OCI-LY7 (cell line): ENCODE data around the gene DARS1. TPM values are rescaled to one million over a fixed set of nuclear protein-coding genes. Genes with fewer than 3 reads are reported as not detected.

Experiments
- BruUV-seq: library from RNA; stranded (reverse); fragments of 400-500 nt; replicated peaks from 2 replicates; lab custom pipeline; 2021; lab: Mats Ljungman, UMichigan
- CTCF ChIA-PET: fragments of 300-600 bp; sonication (Branson Sonifier 250); formaldehyde crosslinking; loops from one replicate; lab custom pipeline; 2022; ENCODE audit warnings: antibody characterized with exemption; ENCODE audit not compliant: unreplicated experiment; lab: Charles Lee
- POLR2A ChIA-PET: fragments of 300-600 bp; sonication (Branson Sonifier 250); formaldehyde crosslinking; loops from one replicate; lab custom pipeline; 2022; ENCODE audit warnings: antibody characterized with exemption; lab: Charles Lee
- DNase-seq: peaks from one replicate; pipeline ENCODE4 v3.0.0-alpha.2; 2015; ENCODE audit warnings: low spot score
- H2AFZ ChIP-seq: fragments of 200-600 bp; sonication (generic), shearing (Covaris generic); 2 replicates; pipeline ENCODE4 v1.6.1; 2014; ENCODE audit warnings: mild to moderate bottlenecking, antibody characterized with exemption, low read length, moderate library complexity
- H3K27ac ChIP-seq: fragments of 200-600 bp; sonication (generic); 2 replicates; pipeline ENCODE4 v1.5.1; 2014; ENCODE audit warnings: mixed run types, low read depth, mild to moderate bottlenecking, moderate library complexity, low read length, inconsistent platforms; ENCODE audit not compliant: poor library complexity, severe bottlenecking
- H3K36me3 ChIP-seq: fragments of 200-600 bp; sonication (generic); 2 replicates; pipeline ENCODE4 v1.6.1; 2014; ENCODE audit warnings: mild to moderate bottlenecking, antibody characterized with exemption, low read length, moderate library complexity, mixed read lengths; ENCODE audit not compliant: insufficient read depth
- H3K4me1 ChIP-seq: fragments of 200-600 bp; sonication (generic); 2 replicates; pipeline ENCODE4 v1.5.1; 2014; ENCODE audit warnings: mild to moderate bottlenecking, low read length; ENCODE audit not compliant: insufficient read depth, poor library complexity, severe bottlenecking
- H3K4me2 ChIP-seq: fragments of 200-600 bp; sonication (generic); 2 replicates; pipeline ENCODE4 v1.6.1; 2014; ENCODE audit warnings: mild to moderate bottlenecking, low read length
- H3K4me3 ChIP-seq: fragments of 200-600 bp; sonication (generic); 2 replicates; pipeline ENCODE4 v1.5.1; 2014; ENCODE audit warnings: mild to moderate bottlenecking, low read depth, low read length; ENCODE audit not compliant: poor library complexity, severe bottlenecking
- H3K79me2 ChIP-seq: fragments of 200-600 bp; sonication (generic); 2 replicates; pipeline ENCODE4 v1.6.1; 2016; ENCODE audit warnings: low read depth, mild to moderate bottlenecking, low read length, moderate library complexity, mixed read lengths; ENCODE audit not compliant: insufficient read depth
- H3K9me2 ChIP-seq: fragments of 200-600 bp; sonication (generic); 2 replicates; pipeline ENCODE4 v1.6.1; 2016; ENCODE audit warnings: mild to moderate bottlenecking, low read length, mixed read lengths; ENCODE audit not compliant: insufficient read depth
- H3K9me3 ChIP-seq: fragments of 200-600 bp; sonication (generic); 2 replicates; pipeline ENCODE4 v1.6.1; 2014; ENCODE audit warnings: mild to moderate bottlenecking, mixed run types, low read length, mixed read lengths
- H4K20me1 ChIP-seq: fragments of 200-600 bp; sonication (generic); 2 replicates; pipeline ENCODE4 v1.6.1; 2014; ENCODE audit warnings: mild to moderate bottlenecking, antibody characterized with exemption, low read length, moderate library complexity, mixed read lengths; ENCODE audit not compliant: insufficient read depth
- CTCF ChIP-seq: fragments of 200-600 bp; sonication (generic); conservative IDR thresholded peaks from 2 replicates; pipeline ENCODE4 v1.5.1; 2014; ENCODE audit warnings: mild to moderate bottlenecking, antibody characterized with exemption, low read length, moderate library complexity, mixed read lengths
- EZH2phosphoT487 ChIP-seq: fragments of 200-600 bp; sonication (generic); IDR thresholded peaks from 2 replicates; pipeline ENCODE4 v1.6.1; 2018; ENCODE audit warnings: low read depth, borderline replicate concordance, mild to moderate bottlenecking, mixed run types, antibody characterized with exemption, low read length, moderate library complexity, mixed read lengths
- intact Hi-C: fragments of 100-400 bp; cut with micrococcal nuclease; formaldehyde crosslinking; loops from one replicate; pipeline ENCODE4 v1.10.0; 2022; ENCODE audit not compliant: unreplicated experiment
- total RNA-seq, 2 experiments: library from RNA; depleted of rRNA in 1 of 2; stranded (reverse); fragments of >200 nt in 1 of 2; shearing (Covaris generic) in 1 of 2; gene quantifications; 2 replicates each; pipeline ENCODE4 v1.2.3, GENCODE V29; 2014 to 2022

Gene DARS1
- total RNA-seq, 2 experiments from 2014 or later: 90.5 to 140 TPM

- no peaks in the 10 kb centered on the region for H3K9me2 ChIP-seq
- H3K27ac ChIP-seq: no peak overlapping the region
- POLR2A ChIA-PET: interaction anchor here (1.3 to 1.5 kb wide), 2 partner anchors 7 to 72 kb away, joined by 3 to 5 read pairs; no protein-coding TSS in a partner anchor
- BruUV-seq: no TSS peak
- peaks cover 73% of the 10 kb centered on the region for H3K36me3 ChIP-seq
- H3K4me3 ChIP-seq: no peak overlapping the region
- intact Hi-C loops: no loop called here
- no peaks in the 10 kb centered on the region for H3K79me2 ChIP-seq
- no peaks in the 10 kb centered on the region for H3K4me1 ChIP-seq
- H2AFZ ChIP-seq: no peak overlapping the region
- no peak for DNase-seq
- TF ChIP-seq CTCF (no peak), EZH2phosphoT487 (no peak)
- no peak overlapping the region for H3K4me2 ChIP-seq
- CTCF ChIA-PET: no interaction called here
- H3K9me3 ChIP-seq: no peaks in the 10 kb centered on the region
- H4K20me1 ChIP-seq: no peaks in the 10 kb centered on the region
These were observed 59.9 kb downstream of the DARS1 start for GRCh38 chr2:135925571-135925970.

GRCh38 chr2:135916207-135916606 lies 69.2 kb downstream of the DARS1 start:
- Histone ChIP-seq H3K4me3 (no peak overlapping the region), H2AFZ (no peak overlapping the region), H3K9me2 (no peaks in the 10 kb centered on the region), H4K20me1 (no peaks in the 10 kb centered on the region), H3K9me3 (no peaks in the 10 kb centered on the region), H3K4me1 (peaks cover 27% of the 10 kb centered on the region), H3K27ac (no peak overlapping the region), H3K36me3 (peaks cover 62% of the 10 kb centered on the region), H3K4me2 (0 out of 2 replicates have a peak overlapping the region, but pooled peaks have one; percentile 20), H3K79me2 (peaks cover 6% of the 10 kb centered on the region; the same call in 1 of the 2 replicates)
- POLR2A ChIA-PET: no interaction called here
- TF ChIP-seq CTCF: peak; percentile 88
- no peak for TF ChIP-seq EZH2phosphoT487
- CTCF ChIA-PET: no interaction called here
- peak; percentile 69 for DNase-seq
- intact Hi-C loops: loop anchor here (1.0 to 10.0 kb wide), 10 partner anchors 66 to 819 kb away; no protein-coding TSS in a partner anchor
- BruUV-seq: no TSS peak

GRCh38 chr2:135914485-135914884 lies 70.9 kb downstream of the DARS1 start:
- H3K79me2 ChIP-seq: peaks cover 6% of the 10 kb centered on the region; the same call in 1 of the 2 replicates
- H3K27ac ChIP-seq: peak overlapping the region; percentile 5
- H3K9me3 ChIP-seq: no peaks in the 10 kb centered on the region
- intact Hi-C loops: loop anchor here (1.0 to 10.0 kb wide), 3 partner anchors 83 to 820 kb away; no protein-coding TSS in a partner anchor
- H3K4me1 ChIP-seq: peaks cover 27% of the 10 kb centered on the region
- peak overlapping the region; percentile 24; the same call in 1 of the 2 replicates for H3K4me2 ChIP-seq
- no peak for DNase-seq
- no peaks in the 10 kb centered on the region for H3K9me2 ChIP-seq
- TF ChIP-seq EZH2phosphoT487: no peak
- TF ChIP-seq CTCF: no peak
- CTCF ChIA-PET: interaction anchor here (0.7 to 0.8 kb wide), 2 partner anchors 326 to 469 kb away, joined by 3 read pairs; no protein-coding TSS in a partner anchor
- no peak overlapping the region for H2AFZ ChIP-seq
- H3K36me3 ChIP-seq: peaks cover 64% of the 10 kb centered on the region
- no peak overlapping the region for H3K4me3 ChIP-seq
- POLR2A ChIA-PET: interaction anchor here (0.7 to 2.4 kb wide), 9 partner anchors 9 to 476 kb away, joined by 3 to 18 read pairs (median 3); no protein-coding TSS in a partner anchor
- H4K20me1 ChIP-seq: no peaks in the 10 kb centered on the region
- BruUV-seq: no TSS peak
